RWPE1 (cell line): ENCODE data around the gene TMBIM4.

ENCODE experiments used
- CTCF ChIA-PET: fragments of 350-600 bp; sonication (Branson Sonifier 250); formaldehyde crosslinking; extraction: SDS; loops from one replicate; lab custom pipeline; 2021; lab: Yijun Ruan, JAX
- POLR2A ChIA-PET: fragments of 400-600 bp; formaldehyde crosslinking; extraction: SDS; loops from one replicate; lab custom pipeline; 2020; ENCODE audit warnings: antibody characterized with exemption; ENCODE audit not compliant: low non-redundant PET; lab: Yijun Ruan, JAX
- DNase-seq: peaks from one replicate; pipeline ENCODE4 v3.0.0; 2012; ENCODE audit warnings: low spot score
- H3K27ac ChIP-seq: fragments of 450-650 bp; 2 replicates; pipeline ENCODE4 v1.5.1; 2017
- CTCF ChIP-seq: fragments of 450-650 bp; conservative IDR thresholded peaks from 2 replicates; pipeline ENCODE4 v1.5.1; 2017; ENCODE audit warnings: low read depth, mild to moderate bottlenecking

TMBIM4 gene

GRCh38 chr12:66144791-66145754 is 24.7 kb downstream of the TMBIM4 start:
- ChIA-PET CTCF (interaction anchor here (0.6 to 1.1 kb wide), 9 partner anchors 9 to 1363 kb away, joined by 3 to 8 read pairs (median 3); no protein-coding TSS in a partner anchor), POLR2A (interaction anchor here (0.5 kb wide), 1 partner anchor 534 kb away, joined by 7 read pairs; no protein-coding TSS in a partner anchor)
- peak; percentile 49 for DNase-seq
- peak; percentile 66 for TF ChIP-seq CTCF
- no peak overlapping the region for H3K27ac ChIP-seq

GRCh38 chr12:66143868-66144267 is 25.9 kb downstream of the TMBIM4 start:
- H3K27ac ChIP-seq, result no peak overlapping the region
- CTCF ChIA-PET, result no interaction called here
- no peak for TF ChIP-seq CTCF
- POLR2A ChIA-PET, result no interaction called here
- DNase-seq, result no peak

GRCh38 chr12:66142826-66143225 is 27.0 kb downstream of the TMBIM4 start:
- CTCF ChIA-PET, result no interaction called here

GRCh38 chr12:66141299-66141698 is 28.5 kb downstream of the TMBIM4 start:
- ChIA-PET CTCF (interaction anchor here (0.7 kb wide), 1 partner anchor 72 kb away, joined by 8 read pairs; no protein-coding TSS in a partner anchor), POLR2A (no interaction called here)
- no peak overlapping the region for H3K27ac ChIP-seq
- TF ChIP-seq CTCF, result no peak
- no peak for DNase-seq

More at GRCh38 chr12:66142826-66143225, 27.0 kb downstream of the TMBIM4 start:
- POLR2A ChIA-PET, result no interaction called here
- DNase-seq, result no peak
- H3K27ac ChIP-seq, result no peak overlapping the region
- TF ChIP-seq CTCF, result no peak

- no peak overlapping the region for H3K27ac ChIP-seq
- TF ChIP-seq CTCF, result no peak
- ChIA-PET CTCF (no interaction called here), POLR2A (no interaction called here)
- no peak for DNase-seq
Observed at GRCh38 chr12:66140731-66141130, 29.1 kb downstream of the TMBIM4 start.

GRCh38 chr12:66139328-66139727 is 30.5 kb downstream of the TMBIM4 start:
- CTCF ChIA-PET, result interaction anchor here (1.0 kb wide), 1 partner anchor 30 kb away, joined by 3 read pairs; no protein-coding TSS in a partner anchor
- POLR2A ChIA-PET, result no interaction called here
- TF ChIP-seq CTCF, result no peak
- no peak overlapping the region for H3K27ac ChIP-seq
- DNase-seq, result no peak
